HL-60/S4 treated with phorbol 12-myristate 13-acetate at 8.2 ng/mL for 4 days and 3 days (cell line): ENCODE results near the gene GMIP.

Source experiments
- in situ Hi-C: fragments of 300-500 bp; cut with MboI; formaldehyde crosslinking; loops from 2 replicates; pipeline ENCODE4 v1.15.0; 2022; ENCODE audit warnings: low sequenced_read_pairs

The GMIP gene

GRCh38 chr19:19636573-19637185 is 6.8 kb downstream of the GMIP start:
- in situ Hi-C loops: no loop called here

- in situ Hi-C loops: no loop called here
These were observed 8.1 kb downstream of the GMIP start for GRCh38 chr19:19635313-19635702.

- in situ Hi-C loops: no loop called here
These were observed 8.7 kb downstream of the GMIP start for GRCh38 chr19:19634516-19635312.

- in situ Hi-C loops: no loop called here
These were observed 9.5 kb downstream of the GMIP start for GRCh38 chr19:19633711-19634515.

GRCh38 chr19:19632661-19633060 is 10.8 kb downstream of the GMIP start:
- in situ Hi-C loops: no loop called here

GRCh38 chr19:19631346-19631745 is 12.1 kb downstream of the GMIP start:
- in situ Hi-C loops: no loop called here

- in situ Hi-C loops: no loop called here
These were observed 13.0 kb downstream of the GMIP start for GRCh38 chr19:19630426-19630825.

GRCh38 chr19:19630062-19630414 is 13.4 kb downstream of the GMIP start:
- in situ Hi-C loops: no loop called here

GRCh38 chr19:19628501-19629134 is 14.8 kb downstream of the GMIP start:
- in situ Hi-C loops: no loop called here

- in situ Hi-C loops: no loop called here
These were observed 15.6 kb downstream of the GMIP start, which contains the start of gene LPAR2 for GRCh38 chr19:19627621-19628500. TSS of gene LPAR2 (minus strand) at chr19:19628220. CDS start at chr19:19627275, 945 bp downstream.

GRCh38 chr19:19626516-19627472 is 16.7 kb downstream of the GMIP start:
- in situ Hi-C loops: no loop called here

GRCh38 chr19:19624032-19624570 is 19.4 kb downstream of the GMIP start:
- in situ Hi-C loops: no loop called here

- in situ Hi-C loops: no loop called here
These were observed 20.1 kb downstream of the GMIP start for GRCh38 chr19:19623383-19623782.

- in situ Hi-C loops: no loop called here
These were observed 23.6 kb downstream of the GMIP start for GRCh38 chr19:19619849-19620210.

- in situ Hi-C loops: no loop called here
These were observed 24.1 kb downstream of the GMIP start for GRCh38 chr19:19619181-19619848.

- in situ Hi-C loops: no loop called here
These were observed 25.0 kb downstream of the GMIP start, which contains the start of gene PBX4 for GRCh38 chr19:19618219-19619051. TSS of gene PBX4 (minus strand) at chr19:19618687. CDS start at chr19:19618629, 58 bp downstream.

- in situ Hi-C loops: no loop called here
These were observed 28.4 kb downstream of the GMIP start for GRCh38 chr19:19615086-19615485.
